ENCODE results near the gene NGDN.
A peak's percentile ranks its signal among the peaks of the same experiment; 100 is the strongest.

Gene NGDN

DNA sequence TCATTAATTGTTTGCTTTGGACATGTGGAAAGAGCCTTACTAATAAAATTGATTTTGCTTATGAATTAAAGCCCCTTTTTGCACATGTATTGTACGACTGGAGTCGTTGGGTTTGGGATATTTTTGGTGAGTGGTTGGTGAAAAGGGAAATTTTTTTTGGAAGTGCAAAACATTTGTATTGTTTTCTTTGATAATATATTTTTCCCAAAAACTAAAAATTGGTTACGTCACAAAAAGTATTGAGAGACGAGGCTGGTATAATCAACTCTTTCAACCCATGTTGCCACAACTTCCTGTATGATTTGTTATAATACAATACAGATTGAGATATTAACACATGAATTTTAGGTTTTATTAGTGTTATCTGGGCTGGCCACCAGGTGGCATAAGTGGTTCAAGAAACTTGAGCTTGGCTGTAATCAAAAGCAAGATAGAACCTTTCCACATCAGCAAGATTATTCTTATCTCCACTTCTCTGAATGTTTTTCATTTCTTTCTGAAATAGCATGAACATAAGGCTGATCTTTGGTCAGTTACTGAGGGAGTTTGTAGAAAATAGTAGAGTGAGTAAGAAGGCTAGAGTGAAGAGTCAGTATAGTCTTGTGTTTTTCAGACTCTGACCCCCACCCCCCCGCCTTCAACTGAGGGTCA lies 8.7 kb downstream of the NGDN start:
- DNase-seq, result peak; percentile 2

DNA sequence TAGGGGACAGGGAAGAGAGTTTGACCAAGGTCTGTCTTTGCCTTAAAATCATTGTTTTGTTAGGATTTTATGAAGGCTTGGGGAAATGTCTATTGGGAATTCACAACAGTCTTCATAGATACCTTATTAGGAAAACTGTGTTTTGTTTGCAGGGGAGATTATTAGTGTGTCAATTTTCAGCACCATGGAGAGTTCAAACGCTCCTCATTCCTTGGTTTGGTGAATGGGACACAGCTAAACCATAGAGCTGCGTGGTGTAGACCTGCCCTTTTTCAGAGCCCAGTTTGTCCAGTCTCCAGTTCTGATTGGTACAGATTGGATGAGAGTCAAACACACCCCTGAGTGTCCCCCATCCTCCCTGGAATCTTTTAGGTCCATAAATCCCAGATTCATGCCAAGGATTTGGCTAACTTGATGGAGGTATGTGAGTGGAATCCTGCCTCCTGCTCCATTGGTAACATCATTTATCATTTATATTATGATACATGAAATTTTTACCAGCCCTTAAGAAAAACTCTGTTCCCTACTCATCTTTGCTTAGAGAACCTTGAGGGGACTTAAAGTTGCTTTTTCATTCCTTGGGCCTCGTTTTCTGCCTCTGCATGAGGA lies 12.0 kb downstream of the NGDN start:
- no peak for DNase-seq

DNA sequence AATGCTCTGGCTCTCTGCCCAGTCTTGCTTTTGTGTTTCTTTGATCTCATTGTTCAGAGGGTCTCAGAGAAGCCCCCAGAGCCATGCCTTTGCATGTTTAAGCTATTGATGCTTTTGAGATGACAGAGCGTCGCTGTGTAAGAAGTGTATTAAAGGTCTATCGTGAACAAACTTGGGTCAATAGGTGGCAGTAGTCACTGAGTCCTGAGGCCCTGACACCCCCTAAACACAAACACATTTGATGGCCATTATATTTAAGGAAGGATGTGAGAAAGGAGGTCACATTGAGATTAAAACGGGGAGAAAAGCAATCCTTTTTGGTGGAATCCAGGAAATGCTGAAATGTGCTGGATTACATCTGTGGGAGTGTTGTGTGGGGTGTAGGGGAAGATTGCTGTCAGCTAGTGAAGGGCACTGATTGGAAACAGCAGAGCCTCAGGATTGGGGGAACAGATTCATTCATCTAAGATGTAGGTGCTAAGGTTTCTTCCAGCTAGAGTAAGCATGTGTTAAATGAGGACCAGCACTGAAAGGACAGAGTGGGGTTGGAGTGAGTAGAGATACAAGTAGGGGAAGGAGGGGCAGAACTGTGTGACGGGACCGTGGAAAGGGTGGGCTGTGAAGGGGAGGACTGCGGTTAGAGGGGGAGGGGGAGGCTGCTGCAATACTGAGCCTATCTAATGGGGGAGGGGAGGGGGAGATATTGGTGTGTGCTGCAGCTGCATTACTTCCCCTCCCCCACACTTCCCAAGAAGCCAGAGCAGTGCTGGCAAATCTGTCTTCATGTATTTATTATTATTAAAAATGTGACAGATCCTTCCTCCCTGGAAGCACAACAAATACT lies 12.7 kb downstream of the NGDN start:
- DNase-seq, result no peak

DNA sequence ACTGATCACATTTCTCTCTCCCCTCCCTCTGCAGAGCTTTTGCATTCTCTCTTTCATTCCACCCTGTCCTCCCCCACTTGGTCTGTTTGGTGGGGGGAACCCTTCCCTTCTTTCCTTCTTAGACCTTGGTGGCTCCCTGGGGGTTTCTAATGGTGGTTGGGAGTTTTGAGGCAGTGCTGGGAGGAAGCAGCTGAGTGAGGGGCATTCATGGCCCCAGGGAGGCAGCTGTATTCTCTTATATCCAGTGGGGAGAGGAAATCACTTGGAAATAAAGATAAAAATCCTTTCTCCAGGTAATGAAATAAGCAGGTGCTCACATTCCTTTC lies 13.3 kb downstream of the NGDN start:
- no peak for DNase-seq

DNA sequence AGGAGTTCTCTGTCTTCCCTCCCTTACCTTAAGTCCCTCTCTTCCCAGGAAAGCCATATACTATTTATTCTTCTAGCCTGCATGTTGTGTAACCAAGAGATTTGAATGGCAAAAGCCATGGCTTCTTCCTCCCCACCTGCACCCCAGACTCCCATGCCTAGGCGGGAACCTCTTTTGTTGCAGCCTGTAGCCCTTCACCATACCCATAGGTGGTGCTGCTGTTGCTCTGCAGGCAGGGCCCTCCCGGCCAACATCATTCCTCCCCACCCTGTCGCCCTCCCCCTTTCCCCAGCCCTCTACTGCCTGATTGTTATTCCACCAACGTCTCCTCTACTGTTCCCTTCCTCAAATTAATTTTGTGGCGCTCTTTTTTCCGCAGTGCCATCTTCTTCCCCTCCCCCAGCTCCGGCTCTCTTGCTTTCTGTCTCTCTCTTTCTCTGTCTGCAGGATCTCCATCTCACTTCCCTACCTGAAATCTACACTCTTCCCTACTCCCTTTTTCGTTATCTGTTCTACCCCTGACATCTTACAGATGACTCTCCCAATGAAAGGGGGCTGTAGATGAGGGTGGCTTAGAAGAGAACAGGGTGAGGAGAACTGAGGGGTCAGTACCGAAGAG lies 13.8 kb downstream of the NGDN start:
- DNase-seq, result peak; percentile 31

DNA sequence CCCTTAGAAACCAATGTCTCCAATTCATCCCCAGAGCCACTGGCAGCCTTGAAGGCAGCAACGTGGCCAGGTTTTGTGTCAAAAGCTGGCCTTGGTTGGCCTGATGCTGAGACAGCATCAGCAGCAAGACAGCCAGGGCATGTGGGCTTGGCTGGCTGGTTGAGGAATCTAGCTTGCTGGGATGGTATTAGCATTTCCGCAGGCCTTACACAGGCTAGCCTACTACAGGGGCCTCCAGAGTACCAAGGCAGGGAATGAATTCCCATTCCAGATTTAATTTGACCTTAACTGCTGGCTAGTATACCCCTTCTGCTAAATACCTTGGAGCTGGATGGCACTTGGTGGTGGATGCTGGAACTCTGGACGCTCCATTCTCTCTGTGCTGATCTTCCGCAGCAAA lies 15.8 kb downstream of the NGDN start:
- DNase-seq, result no peak

DNA sequence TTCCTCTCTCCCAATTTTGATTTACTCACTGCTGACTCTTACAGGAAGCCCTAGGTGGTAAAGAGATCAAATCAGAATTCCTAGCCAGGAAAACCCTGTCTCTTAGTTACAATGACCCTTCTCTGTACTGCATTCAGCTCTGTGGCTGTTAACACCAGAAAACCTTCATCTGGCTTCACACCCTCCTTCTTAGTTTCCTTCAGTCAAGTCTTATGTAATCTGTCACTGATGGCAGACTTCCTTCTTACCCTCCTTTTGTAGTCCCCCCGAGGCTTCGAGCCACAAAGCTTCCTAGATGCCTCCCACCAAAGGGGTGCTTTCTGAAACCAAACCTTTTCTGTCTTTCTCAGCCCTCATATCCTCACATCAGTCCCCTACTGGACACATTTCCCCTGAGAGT lies 16.5 kb downstream of the NGDN start:
- no peak for DNase-seq

DNA sequence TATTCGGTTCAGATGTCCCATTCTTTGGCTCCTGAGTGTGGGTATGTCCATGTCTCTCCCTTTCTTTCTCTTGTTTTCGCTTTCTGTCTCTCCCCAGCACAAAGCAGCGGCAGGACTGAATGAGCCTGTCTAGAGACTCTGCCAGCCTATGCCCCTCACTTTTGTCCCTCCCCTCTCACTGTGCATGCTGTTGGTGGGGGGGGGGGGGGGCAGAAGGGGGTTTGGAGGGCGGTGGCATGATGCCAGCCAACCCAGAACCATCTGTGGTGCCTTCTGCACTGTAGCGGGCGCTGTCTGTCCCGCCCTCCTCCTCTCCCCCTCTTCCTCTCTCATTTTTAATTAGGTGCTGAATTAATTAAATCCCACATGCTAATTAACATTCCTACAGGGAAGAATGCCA lies 17.7 kb downstream of the NGDN start:
- DNase-seq, result peak; percentile 52

DNA sequence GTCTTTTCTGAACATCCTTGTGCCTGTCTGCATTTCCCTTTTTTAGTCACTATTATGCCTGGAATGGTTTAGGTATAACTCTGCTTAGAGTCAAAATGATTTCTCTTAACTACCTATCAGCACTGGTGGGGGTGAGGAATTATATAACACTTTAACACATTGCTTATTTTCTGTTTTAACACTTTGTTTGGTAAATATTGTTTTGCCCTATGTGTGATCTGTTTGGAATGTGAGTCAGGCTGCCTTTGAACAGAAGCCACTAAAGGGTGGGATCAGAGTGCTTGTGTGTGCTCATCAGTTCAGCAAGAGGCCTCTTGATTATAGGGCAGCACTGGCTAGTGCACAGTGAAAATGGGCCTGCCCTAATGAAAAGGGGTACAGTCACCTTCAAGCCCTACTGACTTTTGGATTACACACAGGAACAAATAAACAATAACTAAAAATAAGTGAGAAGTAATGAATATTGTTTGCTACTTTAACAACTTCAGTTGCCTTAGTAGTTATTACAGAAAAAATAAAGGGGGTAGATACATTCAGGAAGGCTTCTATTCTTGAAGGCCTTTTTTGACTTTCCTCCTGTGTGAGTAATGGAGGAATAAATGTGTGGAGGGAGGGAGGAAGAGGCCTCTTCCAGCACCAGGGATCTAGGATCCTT lies 23.2 kb downstream of the NGDN start:
- no peak for DNase-seq

DNA sequence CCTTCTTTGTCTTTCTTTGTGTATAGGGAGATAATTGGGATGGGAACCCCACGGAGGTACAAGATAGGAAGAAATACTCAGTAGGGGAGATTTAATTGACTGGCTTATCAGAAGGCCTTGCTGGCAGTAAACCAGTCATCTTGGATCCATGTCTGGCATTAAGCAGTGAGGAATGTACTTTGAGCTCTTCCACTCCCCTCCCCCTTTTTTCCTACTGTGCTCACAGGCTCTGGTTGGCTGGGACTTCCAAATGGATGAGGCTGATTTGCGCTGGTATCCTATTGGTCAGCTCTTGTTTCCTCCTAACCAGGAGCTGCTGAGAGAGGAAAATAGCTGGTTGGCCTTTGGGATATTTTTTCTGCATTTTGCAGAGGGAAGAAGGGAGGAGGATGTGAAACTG lies 24.7 kb downstream of the NGDN start:
- DNase-seq, result no peak

DNA sequence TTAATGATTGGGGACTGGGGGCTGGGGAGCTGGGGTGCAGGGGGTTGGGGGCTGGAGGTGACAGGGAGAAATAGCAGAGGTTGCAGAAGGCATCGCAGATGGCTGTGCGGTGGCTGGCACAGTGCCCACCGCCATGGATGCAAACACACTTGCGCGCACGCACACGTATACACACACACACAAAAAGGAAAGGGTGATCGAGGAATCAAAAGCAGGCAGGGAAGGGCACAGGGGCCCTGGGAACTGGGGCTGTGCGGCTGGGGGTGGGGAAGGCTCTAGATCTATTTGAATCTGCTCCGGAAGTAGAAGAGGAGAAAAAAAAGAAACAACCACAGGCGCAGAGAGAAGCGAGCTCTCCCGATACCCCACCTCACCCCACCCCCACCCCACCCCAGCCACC lies 42.7 kb downstream of the NGDN start:
- peak; percentile 92 for DNase-seq

DNA sequence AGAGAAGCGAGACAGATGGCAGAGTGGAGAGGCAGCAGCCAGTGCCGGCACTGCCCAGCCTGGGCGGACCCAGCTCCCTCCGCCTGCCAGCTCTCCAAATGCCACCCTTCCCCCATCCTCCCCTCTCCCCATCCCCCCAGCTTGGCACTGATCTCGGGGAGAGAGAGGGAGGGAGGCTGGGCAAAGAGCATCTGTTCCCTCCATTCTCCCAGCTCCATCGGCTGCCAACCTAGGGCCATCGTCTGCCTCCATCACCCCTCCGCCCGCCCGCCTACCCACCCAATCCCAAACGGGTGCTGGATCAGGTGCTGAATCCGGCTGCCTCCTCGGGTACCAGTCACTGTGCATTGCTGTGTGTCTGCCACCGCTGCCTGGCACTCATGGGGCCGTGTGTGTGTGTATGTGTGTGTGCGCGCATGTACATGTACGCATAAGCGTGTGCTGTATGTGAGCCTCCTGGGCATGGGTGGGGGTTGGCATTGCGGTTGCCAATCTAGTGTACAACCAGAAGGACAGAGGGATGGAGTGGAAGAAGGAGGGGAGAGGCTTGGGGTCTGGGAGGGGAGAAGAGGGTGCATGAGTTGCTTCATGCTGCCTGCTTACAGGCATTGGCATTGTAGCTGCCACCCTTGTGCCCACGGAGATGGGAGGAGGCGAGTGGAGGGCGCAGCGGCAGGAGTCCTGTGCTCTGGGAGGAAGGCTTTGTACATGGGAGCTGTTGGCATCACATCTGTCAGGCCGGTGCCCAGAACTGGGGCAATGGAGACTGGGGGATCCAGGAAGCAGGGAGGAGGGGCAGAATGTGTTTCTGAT lies 43.7 kb downstream of the NGDN start:
- DNase-seq, result peak; percentile 97

DNA sequence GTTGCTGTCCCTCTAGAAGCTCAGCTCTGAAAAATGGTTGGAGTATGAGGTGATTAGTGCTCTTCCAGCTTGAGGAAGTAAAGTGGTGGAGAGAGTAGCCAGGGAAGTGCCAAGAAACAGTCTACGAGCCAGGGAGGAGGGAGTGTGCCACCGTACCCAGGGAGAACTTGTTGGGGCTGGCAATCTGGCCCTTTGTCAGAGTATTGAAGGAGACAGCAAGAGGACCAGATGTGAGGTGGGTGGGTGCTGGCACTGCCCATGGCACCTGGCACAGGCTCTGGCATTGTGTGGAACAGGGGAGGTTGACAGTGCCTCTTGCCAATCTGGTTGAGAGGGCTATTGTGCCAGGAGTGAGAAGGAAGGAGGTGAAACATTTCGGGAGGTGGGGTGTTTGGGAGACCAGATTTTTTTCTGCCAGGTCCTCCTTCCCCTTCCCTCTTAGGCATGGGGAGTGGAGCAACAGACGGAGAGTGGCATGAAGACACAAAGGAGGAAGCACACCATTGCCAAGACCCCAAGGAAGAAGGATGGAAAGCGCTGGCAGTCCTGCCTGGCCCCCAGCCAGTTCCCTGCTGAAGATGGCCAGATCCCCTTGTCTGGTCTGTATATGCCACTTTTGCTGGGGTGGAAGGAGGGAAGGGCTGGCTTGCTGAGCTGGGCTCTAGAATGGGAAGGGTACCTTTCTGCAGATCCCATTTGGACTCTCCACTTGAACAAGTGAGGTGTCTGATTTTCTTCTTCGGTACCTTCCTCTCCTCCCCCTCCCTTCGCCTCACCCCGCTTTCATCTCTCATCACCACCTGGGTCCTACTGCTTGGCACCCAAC lies 44.5 kb downstream of the NGDN start:
- DNase-seq, result no peak

DNA sequence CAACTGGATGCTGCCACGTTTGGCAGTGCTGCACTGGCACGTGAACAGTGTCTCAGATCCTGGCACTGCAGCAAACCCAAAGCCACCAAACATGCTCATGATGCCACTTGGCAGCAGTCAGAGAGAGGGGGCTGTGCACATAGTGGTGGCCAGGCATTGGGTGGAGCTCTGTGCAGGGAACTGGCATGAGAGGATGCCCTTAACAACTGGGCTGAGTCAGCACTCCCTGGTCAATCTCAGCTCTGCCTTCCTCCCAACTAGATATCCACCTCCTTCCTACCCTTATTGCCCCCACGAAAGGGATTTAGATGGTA lies 45.1 kb downstream of the NGDN start:
- no peak for DNase-seq

DNA sequence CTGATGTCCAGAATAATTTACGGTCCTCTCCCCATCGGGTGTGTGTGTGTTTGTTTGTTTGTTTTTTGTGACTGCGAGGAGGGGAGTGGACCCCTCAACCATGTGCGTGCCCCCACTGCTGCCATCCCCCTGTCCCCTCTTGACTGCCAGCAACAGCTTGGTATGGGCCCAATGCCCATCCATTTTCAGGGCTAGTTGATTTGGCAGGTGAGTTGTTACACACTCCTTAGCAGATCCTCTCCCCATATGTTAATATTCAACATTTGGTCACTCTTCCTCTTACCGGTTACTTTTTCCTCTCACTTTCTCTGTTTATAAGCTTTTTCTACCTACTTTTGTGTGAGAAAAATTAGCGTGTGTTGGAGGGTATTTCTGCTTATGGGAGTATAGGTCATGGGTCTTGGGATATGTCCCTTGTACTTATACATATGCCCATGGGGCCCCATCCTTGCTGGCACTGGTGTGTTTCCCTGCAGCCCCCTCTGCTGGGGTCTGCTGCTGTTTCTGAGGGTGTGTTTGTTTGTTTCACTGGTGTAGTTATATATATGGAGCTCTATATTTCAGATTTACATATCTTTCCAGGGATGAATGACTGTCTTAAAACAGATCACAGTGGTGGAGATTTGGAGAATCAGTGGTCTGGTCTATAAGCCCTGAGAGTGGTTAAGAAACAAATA lies 48.3 kb downstream of the NGDN start:
- no peak for DNase-seq

DNA sequence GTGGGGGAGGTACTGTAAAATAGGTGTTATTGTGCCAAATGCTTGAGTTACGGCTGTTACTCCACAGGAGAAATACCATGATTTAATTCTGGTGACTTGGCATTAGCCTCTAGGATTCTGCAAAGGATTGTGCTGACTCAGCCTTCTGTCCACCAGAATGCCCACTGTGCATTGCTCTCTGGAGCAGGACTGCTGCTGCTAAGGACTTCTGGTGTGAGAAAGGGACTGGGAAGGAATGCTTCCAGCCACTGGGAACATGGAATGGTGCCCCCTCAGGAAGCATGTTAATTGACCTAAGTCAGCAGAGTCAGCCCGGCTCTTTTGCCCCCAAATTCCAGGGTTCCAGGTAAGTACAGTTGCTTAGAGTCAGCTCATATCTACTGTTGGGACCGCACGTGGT lies 49.2 kb downstream of the NGDN start:
- no peak for DNase-seq

DNA sequence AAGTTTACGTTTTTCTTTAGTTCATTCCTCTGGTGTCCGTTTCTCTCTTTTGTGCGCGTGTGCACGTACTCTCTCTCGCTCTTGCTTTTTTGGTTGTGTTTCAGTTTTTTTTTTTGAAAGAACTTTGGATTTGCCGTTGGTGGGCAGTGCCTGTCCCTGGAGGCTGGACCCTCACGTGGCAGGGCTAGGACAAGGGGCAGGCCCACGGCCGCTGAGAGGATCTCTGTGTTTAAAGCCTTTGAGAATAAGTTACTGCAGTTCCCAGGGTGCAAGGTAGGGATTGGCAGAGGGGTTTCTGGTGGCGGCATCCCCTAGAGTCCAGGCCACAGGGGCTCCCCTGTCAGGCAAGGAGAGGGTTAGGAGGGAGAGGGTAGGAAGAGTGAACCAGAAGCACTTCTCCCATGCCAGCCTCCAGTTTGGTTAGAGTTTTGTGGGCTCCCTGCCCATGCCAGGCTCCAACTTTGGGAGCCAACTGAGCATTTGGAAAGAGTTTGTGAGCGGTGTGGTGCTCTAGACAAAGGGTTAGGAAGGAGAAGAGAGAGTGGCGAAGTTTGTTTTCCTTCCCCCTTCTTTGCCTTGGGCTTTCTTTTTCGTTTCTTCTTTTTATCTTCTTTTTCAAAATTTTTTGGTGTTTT lies 51.5 kb downstream of the NGDN start:
- no peak for DNase-seq

DNA sequence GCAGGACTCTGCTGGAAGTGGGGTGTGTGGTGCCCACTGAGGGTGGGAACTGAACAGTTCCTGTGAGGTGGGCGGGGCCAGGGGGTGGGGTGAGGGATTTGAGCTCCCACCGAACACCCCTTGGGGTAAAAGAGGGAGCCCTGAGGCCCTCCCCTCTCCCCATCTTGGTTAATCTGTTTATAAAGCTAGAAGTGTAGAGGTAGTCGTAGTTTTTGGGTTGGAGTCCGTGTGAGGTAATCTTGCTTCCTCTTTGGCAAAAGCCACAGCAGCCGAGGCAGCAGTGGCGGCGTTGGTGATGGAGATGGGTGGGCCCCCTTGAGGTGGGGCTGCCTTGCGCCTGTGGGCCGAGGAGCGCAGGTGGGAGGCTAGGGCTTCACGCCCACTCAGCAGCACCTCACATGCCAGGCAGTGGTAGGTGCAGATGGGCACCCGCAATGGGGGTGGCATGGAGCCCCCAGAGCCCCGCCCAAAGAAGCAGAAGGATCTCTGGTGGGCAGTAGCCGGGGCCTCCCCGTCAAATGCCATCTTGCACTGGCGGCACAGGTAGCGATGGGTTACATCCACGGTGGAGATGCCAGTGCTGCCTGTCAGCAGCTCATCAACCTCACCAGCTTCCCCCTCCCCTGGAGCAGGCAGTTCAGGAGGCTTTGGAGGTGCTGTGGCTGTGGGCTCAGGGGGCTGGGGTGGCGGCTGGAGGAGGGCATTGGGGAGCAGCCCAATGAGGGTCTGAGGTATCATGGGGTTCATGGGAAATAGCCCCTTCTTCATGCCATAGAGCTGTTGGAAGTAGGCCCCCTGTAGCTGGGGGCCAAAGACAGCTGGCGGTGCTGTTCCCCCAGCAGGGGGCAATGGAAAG lies 52.5 kb downstream of the NGDN start:
- DNase-seq, result no peak

DNA sequence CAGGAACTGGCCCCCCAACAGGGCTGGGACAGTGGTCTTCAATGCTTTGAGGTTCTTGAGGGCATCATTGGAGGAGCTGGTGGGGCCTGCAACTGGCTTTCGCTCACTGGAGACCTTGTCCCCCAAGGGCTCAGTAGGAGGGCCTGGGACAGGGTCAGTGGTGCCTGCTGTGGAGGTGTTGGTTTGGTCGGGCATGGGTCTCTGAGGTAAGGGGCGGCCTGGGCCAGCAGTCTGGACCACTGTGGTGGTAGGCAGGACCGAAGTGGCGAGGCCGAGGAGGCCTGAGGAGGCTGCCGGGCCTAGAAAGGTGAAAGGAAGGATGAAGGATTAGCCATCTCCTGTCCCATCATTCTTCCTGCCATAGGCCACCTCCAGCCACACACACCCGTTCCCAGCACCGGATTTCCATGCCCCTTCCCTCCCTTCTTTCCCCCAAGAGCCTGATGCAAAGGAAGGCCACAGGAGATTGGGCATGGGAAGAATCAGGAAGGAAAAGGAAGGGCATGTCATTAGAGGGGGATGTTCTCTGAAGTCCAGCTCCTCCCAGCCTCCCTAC lies 53.2 kb downstream of the NGDN start:
- DNase-seq, result no peak
